ENCODE measurements around the gene CHRD. TPM values are rescaled to one million over a fixed set of nuclear protein-coding genes. Genes with fewer than 3 reads are reported as not detected.
A peak's percentile ranks its signal among the peaks of the same experiment; 100 is the strongest.

The CHRD gene
- total RNA-seq, 1 donor from 2014 or later: 5.6 TPM

DNA sequence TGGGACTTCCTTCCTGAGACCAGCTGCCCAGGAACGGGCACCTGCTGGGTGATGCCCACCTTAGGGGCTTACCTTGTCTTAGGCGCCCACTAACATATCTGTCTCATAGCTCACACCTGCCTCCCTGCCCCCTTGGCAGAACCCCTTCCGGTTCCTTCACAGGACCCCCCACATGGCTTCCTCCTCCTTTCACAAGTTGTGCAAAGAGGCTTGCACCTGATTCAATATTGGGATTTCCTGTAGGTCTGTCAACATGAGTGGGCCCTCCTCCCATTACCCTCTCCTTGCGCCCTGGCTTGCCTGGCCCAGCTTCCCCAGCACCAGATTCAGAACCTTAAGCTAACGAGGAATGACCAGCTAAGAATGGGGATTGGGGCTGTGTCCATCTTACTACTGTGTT, 2.5 kb upstream of the CHRD start:
- Mint-ChIP-seq H3K4me1 (peaks cover 14% of the 10 kb centered on the region), H3K4me3 (no peak overlapping the region), H3K9me3 (no peaks in the 10 kb centered on the region), H3K27ac (no peak overlapping the region), H3K27me3 (ENCODE audit: low read depth) (peaks cover 48% of the 10 kb centered on the region), H3K36me3 (no peaks in the 10 kb centered on the region)
- TF ChIP-seq, protein P1, sequence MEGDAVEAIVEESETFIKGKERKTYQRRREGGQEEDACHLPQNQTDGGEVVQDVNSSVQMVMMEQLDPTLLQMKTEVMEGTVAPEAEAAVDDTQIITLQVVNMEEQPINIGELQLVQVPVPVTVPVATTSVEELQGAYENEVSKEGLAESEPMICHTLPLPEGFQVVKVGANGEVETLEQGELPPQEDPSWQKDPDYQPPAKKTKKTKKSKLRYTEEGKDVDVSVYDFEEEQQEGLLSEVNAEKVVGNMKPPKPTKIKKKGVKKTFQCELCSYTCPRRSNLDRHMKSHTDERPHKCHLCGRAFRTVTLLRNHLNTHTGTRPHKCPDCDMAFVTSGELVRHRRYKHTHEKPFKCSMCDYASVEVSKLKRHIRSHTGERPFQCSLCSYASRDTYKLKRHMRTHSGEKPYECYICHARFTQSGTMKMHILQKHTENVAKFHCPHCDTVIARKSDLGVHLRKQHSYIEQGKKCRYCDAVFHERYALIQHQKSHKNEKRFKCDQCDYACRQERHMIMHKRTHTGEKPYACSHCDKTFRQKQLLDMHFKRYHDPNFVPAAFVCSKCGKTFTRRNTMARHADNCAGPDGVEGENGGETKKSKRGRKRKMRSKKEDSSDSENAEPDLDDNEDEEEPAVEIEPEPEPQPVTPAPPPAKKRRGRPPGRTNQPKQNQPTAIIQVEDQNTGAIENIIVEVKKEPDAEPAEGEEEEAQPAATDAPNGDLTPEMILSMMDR (IDR thresholded peaks at IDR 0.05; ENCODE audit: unreplicated experiment): no peak
- no peak for DNase-seq (ENCODE audit: low spot score in 2 of 2, unreplicated experiment in 2 of 2)

DNA sequence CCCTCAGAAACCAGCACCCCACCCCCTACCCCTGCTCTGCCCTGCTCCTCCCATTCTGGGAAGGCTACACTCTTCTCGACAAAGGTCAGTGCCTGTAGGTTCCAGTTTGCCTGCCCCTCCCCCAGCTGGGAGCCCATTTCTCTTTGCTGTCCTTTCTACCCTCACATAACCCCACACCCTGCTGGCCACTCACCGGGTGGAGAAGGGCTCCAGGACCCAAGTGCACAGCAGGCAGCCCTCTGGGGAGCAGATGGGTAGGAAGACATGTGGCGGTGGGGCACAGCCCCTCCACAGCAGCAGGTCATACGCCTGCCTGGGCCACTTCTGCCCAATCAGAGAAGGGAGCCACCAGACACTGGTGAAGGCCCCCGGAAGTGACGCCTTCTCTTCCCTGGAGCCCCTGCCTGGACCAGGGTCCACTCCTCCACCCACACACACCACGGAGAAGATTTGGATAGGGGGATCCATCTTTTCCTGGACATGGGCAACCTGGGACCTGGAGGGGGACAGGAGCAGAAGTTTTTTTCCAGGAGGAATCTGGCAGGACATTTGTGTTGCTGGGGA, 1.9 kb upstream of the CHRD start, which contains the start of gene THPO:
THPO (minus strand) TSS at position 326 of the 564 bp plus-strand sequence. CDS start 1,948 bp downstream, outside the sequence.
- H3K36me3 Mint-ChIP-seq: no peaks in the 10 kb centered on the region
- TF ChIP-seq, protein P1 (IDR thresholded peaks at IDR 0.05; ENCODE audit: unreplicated experiment): no peak
- peaks cover 13% of the 10 kb centered on the region for H3K4me1 Mint-ChIP-seq
- H3K27me3 Mint-ChIP-seq (ENCODE audit: low read depth): peaks cover 53% of the 10 kb centered on the region
- no peak for DNase-seq (ENCODE audit: low spot score in 2 of 2, unreplicated experiment in 2 of 2)
- no peaks in the 10 kb centered on the region for H3K9me3 Mint-ChIP-seq
- peak within 1 kb of the TSS; percentile 68 for H3K4me3 Mint-ChIP-seq
- peak within 1 kb of the TSS; percentile 28 for H3K27ac Mint-ChIP-seq

DNA sequence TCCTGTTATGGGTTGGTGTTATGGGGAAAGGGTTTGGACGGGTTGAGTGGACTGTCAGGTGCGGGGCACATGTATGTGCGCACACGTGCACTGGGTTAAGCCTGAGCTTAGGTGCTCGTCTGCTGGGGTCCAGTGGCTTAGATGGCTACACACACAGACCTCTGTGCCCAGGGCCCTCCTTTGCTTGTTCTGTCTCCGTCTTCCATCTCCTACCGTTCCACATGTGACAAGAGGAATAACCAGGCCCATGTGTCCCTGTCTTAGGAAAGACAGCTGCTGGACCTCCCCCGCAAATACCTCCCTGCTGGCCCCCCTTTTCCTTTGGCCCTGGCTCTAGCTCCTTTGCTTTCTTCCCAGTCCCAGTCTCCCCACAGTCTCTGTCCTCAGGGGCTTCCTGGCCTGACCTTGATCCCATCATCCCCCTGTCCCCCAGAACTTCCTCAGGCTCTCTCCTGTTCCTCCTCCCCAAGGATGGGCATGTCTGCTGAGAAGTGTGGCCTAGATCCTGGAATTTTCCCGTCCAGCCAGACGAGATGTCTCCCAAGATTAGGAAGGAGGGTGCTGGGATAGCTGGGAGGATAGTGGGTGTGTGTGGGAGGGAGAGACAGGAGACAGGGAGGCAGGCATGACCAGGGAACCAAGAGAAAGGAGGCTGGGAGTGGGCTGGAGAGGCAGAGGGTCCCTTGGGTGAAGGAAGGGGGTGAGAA, 1.1 kb upstream of the CHRD start:
- TF ChIP-seq, protein P1 (IDR thresholded peaks at IDR 0.05; ENCODE audit: unreplicated experiment): no peak
- H3K27me3 Mint-ChIP-seq (ENCODE audit: low read depth): peaks cover 53% of the 10 kb centered on the region
- H3K36me3 Mint-ChIP-seq: no peaks in the 10 kb centered on the region
- peak overlapping the region; percentile 28 for H3K27ac Mint-ChIP-seq
- H3K9me3 Mint-ChIP-seq: no peaks in the 10 kb centered on the region
- DNase-seq (ENCODE audit: low spot score in 2 of 2, unreplicated experiment in 2 of 2): no peak
- H3K4me3 Mint-ChIP-seq: peak overlapping the region; percentile 68
- H3K4me1 Mint-ChIP-seq: peaks cover 13% of the 10 kb centered on the region

DNA sequence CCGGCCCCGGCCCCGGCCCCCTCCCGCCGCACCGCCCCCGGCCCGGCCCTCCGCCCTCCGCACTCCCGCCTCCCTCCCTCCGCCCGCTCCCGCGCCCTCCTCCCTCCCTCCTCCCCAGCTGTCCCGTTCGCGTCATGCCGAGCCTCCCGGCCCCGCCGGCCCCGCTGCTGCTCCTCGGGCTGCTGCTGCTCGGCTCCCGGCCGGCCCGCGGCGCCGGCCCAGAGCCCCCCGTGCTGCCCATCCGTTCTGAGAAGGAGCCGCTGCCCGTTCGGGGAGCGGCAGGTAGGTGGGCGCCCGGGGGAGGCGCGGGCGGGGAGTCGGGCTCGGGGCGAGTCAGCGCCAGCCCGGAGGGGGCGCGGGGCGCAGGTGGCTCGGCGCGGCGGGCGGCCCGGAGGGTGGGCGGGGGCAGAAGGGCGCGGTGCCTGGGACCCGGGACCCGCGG, 352 bp downstream of the CHRD start:
- peak; percentile 56 to 62 for DNase-seq (ENCODE audit: low spot score in 2 of 2, unreplicated experiment in 2 of 2)
- Mint-ChIP-seq H3K9me3 (no peaks in the 10 kb centered on the region), H3K4me1 (peaks cover 13% of the 10 kb centered on the region), H3K36me3 (no peaks in the 10 kb centered on the region), H3K27ac (no peak overlapping the region), H3K27me3 (ENCODE audit: low read depth) (peaks cover 47% of the 10 kb centered on the region), H3K4me3 (no peak overlapping the region)
- TF ChIP-seq, protein P1 (IDR thresholded peaks at IDR 0.05; ENCODE audit: unreplicated experiment): no peak

DNA sequence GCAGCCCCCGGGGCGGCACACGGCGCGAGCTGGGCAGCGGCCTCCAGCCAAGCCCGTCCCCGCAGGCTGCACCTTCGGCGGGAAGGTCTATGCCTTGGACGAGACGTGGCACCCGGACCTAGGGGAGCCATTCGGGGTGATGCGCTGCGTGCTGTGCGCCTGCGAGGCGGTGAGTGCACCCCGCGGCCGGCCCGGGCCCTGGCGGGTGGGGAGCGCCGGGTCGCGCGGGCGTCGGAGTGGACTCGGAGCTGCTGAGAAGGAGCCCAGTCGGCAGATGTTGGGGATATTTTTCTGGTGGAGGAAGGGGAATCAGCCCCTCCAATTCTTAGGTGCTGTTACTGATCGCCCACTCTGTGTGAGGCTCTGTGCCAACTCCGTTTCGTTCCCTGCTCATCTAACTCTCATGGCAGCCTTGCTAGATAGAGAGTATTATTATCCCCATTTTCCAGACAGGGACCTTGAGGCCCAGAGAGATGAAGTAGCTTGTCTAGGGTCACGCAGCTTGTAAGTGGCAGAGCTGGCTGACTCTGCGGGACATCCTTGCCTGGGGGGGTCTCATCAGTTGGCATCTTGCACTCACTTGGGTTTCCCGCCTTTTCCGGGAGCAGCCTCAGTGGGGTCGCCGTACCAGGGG, 890 bp downstream of the CHRD start:
- DNase-seq (ENCODE audit: low spot score in 2 of 2, unreplicated experiment in 2 of 2): no peak
- Mint-ChIP-seq H3K27me3 (ENCODE audit: low read depth) (peaks cover 42% of the 10 kb centered on the region), H3K4me3 (peak overlapping the region; percentile 55), H3K9me3 (no peaks in the 10 kb centered on the region), H3K27ac (no peak overlapping the region), H3K36me3 (no peaks in the 10 kb centered on the region), H3K4me1 (peaks cover 13% of the 10 kb centered on the region)
- TF ChIP-seq, protein P1 (IDR thresholded peaks at IDR 0.05; ENCODE audit: unreplicated experiment): no peak

All from mesothelial cell of epicardium (in vitro differentiated cells).